Stimulated activated CD4-positive, alpha-beta T cell treated with anti-CD3 and anti-CD28 coated beads, Interleukin-12 subunit alpha, Interleukin-12 subunit beta, amount 100 ng/mL, for 4 hours (primary cell): ENCODE results near the gene ANXA1.

Experiments
- DNase-seq: peaks from one replicate; pipeline ENCODE4 v3.0.0-alpha.2; 2020

ANXA1 gene

DNA sequence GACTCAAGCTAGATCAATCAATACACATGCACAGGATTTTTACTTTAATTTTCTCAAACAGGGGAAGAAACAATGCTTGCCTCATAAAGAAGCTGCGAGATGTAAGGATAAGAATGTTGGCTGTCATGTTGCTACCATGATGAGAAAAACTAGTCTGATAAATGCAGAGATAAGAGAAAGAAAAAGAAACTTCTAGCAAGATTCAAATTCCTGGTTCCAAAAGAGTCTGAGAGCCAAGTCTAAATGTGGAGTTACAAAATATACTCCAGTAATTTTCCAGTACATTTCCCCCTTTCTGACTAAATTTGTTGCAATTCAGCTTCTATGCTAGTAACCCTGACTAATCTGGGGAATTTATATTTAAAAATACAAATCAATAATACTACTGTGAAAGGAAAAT is 10.4 kb upstream of the ANXA1 start:
- no peak for DNase-seq

- DNase-seq: no peak
Observed at GRCh38 chr9:73143711-73144328, 7.8 kb upstream of the ANXA1 start.

- DNase-seq: no peak
Observed at GRCh38 chr9:73146111-73146815, 5.4 kb upstream of the ANXA1 start.

DNA sequence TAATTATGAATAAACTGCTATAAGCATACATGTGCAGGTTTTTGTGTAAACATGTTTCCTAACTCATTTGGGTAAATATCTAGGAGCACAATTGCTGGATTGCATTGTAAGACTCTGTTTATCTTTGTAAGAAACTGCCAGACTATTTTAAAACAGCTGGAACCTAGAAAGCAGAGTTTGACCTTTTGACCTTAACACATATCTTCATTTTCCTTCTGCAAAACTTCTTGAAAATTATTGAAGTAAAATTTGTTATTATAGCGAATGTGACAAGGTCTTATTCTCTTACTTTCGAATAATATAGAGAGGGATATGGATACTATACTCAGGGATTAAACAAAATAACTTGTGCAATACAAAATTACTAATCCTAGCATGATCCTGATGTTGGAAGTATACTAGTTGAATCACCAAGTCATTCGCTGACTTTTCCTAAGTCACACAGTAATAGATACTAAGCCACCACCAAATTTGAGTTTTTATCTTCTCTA is 3.2 kb upstream of the ANXA1 start:
- no peak for DNase-seq

- DNase-seq: no peak
Observed at GRCh38 chr9:73149371-73150067, 2.1 kb upstream of the ANXA1 start.

DNA sequence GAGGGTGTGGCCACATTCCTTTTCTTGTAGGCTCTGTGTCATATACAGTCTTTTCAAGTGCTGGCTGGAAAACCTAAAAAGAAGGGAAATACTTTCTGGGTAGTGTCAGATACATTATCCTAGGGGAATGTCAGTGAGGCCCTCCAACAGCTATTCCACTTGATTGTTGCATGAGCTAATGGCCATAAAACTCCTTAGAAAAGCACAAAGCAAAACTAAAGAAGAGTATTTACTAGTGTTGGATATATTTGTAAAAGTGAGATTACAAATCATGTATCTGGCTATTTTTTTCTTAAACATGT is 829 bp downstream of the ANXA1 start:
- no peak for DNase-seq

GRCh38 chr9:73152953-73153352 is 1.3 kb downstream of the ANXA1 start:
- no peak for DNase-seq

GRCh38 chr9:73153793-73154227 is 2.1 kb downstream of the ANXA1 start:
- no peak for DNase-seq

GRCh38 chr9:73154271-73154670 is 2.6 kb downstream of the ANXA1 start:
- DNase-seq: no peak

DNA sequence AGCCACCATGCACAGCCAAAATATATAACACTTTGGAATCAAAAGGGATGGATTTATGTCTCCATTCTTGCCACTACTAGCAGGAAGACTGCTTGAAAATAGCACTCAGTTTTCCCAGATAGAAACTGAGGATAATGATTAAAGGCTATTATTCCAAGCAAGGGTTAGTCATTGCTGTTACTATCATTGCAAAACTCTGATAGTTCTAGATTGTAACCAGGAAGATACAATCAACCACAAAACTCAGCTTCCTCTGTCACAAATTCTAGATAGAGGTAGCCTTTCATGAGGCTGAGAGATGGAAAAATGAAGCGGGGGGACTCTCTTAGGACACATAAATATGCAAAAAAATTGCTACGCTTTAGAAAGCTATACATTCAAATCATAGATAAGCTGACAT is 3.1 kb downstream of the ANXA1 start:
- DNase-seq: no peak

- no peak for DNase-seq
Observed at GRCh38 chr9:73155377-73155776, 3.7 kb downstream of the ANXA1 start.

DNA sequence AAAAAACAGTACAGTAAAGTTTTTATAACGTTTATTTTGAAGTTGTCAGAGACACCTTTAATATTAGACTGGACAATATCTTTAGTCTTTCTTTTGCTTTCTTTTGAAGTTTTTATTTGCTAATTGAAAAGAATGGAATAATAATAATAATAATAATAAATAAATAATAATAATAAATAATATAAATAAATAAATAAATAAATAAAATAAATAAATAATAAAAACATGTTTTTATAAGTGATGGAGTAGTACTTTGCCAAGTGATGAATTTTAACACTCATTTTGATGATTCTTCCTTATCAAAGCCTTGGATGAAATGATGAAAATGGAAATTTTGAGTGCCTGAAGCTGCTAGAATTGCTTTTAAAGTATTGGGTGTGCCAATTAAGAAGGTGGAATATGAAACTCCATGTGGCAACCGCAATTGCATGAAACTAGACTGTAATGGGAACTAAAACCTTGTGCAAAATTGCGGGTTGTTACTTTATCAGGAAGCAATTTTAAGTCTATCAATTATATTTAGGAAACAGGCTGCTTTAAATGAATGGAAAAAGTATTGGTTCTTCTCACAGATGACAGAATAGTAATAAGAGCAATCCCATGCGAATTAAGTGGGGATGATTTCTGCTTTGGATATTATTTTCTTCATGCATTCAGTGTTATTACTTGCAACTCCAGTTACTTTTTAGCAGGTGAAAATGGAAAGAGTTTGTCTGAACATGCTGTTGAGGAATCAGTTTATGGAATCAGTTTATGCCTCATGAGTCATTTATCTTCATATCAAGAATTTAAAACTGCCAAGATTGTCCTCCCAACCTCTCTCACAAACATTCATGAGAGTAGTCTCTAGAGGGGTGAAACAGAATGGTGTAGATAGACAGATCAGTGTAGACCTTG is 4.6 kb downstream of the ANXA1 start:
- no peak for DNase-seq

DNA sequence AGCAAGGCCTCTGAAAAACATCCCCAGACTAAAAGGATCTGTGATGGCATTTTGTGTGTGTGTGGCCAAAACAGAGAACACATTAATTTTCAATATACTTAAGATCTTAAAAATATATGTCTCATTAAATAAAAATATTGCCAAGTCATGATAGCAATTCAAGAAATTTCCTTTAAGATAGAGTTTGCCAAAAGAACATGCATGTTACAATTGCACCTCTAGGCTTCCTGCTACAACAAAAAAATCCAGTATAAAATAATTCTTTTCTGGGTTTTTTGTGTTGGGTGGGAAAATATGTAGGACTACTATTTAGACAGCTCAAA is 5.2 kb downstream of the ANXA1 start:
- DNase-seq: no peak

GRCh38 chr9:73157811-73158210 is 6.1 kb downstream of the ANXA1 start:
- DNase-seq: no peak

DNA sequence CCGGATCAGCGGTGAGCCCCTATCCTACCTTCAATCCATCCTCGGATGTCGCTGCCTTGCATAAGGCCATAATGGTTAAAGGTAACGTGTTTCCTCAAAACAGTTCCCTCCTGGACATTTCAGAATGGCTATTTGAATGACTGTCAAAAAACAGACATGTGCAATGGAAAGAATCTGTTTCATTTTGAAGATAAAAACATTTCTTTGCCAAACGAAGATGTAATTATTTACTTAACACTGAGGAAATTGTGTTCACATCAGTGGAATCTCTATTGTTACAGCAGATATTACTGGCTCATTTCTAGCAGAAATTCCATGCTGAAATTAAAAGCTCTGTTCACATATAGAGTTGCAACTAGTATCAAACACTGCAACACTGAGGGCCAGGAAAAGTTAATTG is 7.1 kb downstream of the ANXA1 start:
- DNase-seq: no peak

GRCh38 chr9:73160868-73161267 is 9.2 kb downstream of the ANXA1 start:
- no peak for DNase-seq

GRCh38 chr9:73162987-73163768 is 11.5 kb downstream of the ANXA1 start:
- no peak for DNase-seq

- DNase-seq: no peak
Observed at GRCh38 chr9:73165911-73166310, 14.2 kb downstream of the ANXA1 start.

- DNase-seq: no peak
Observed at GRCh38 chr9:73166468-73166867, 14.8 kb downstream of the ANXA1 start.

- DNase-seq: no peak
Observed at GRCh38 chr9:73167614-73168013, 15.9 kb downstream of the ANXA1 start.

DNA sequence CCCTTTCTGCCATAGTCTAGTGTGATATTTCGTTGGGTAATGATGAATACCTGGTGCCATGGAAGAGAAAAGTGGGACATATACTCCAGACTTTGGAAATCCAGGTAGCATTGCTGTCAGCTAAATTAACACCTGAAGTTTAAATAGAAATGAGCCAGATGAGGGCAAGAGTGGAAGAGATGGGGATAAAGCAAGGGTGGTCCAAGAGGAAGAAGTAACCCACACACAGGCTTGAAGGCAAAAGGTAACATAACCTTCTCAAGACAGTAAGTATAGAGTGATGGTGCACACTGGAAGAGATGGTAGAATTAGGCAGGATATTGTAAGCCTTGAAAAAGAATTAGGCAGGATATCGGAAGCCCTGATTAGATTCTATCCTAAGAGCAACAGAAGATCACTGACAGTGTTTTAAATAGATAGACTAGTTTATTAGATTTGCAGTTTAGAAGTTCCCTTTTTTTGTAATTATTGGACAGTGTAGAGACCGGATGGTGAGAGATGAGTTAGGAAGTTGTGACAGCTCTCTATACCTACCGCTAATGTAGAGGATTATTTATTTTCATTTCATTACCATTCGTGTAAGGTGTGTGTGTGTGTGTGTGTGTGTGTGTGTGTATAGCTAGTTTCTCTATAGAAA is 16.8 kb downstream of the ANXA1 start:
- no peak for DNase-seq
